Epithelial cell of esophagus (primary cell): ENCODE results near the gene CSF2RB.

Experiments
- DNase-seq: peaks from one replicate; pipeline ENCODE4 v3.0.0; 2010; ENCODE audit warnings: low read depth
- H3K4me3 ChIP-seq: 2 replicates; pipeline ENCODE4 v1.5.1; 2011; ENCODE audit warnings: mild to moderate bottlenecking, low read length, control low read depth
- CTCF ChIP-seq: IDR thresholded peaks from 2 replicates; pipeline ENCODE4 v1.5.1; 2011; ENCODE audit warnings: low read depth, mild to moderate bottlenecking, low read length, control low read depth, inconsistent platforms; ENCODE audit not compliant: insufficient read depth; ENCODE audit errors: missing control alignments

Gene CSF2RB

GRCh38 chr22:36898690-36899089, 14.7 kb upstream of the CSF2RB start:
- DNase-seq = no peak
- TF ChIP-seq CTCF = no peak
- H3K4me3 ChIP-seq = no peak overlapping the region

GRCh38 chr22:36899498-36899897, 13.9 kb upstream of the CSF2RB start:
- no peak for DNase-seq
- H3K4me3 ChIP-seq = no peak overlapping the region
- TF ChIP-seq CTCF = no peak

GRCh38 chr22:36900225-36900624, 13.2 kb upstream of the CSF2RB start:
- DNase-seq = no peak
- H3K4me3 ChIP-seq = no peak overlapping the region
- TF ChIP-seq CTCF = no peak

- H3K4me3 ChIP-seq = no peak overlapping the region
- no peak for TF ChIP-seq CTCF
- DNase-seq = no peak
These were observed 12.5 kb upstream of the CSF2RB start for GRCh38 chr22:36900880-36901279.

GRCh38 chr22:36901411-36902142, 11.9 kb upstream of the CSF2RB start:
- no peak for DNase-seq
- H3K4me3 ChIP-seq = no peak overlapping the region
- TF ChIP-seq CTCF = no peak

GRCh38 chr22:36902143-36902926, 11.1 kb upstream of the CSF2RB start:
- no peak for DNase-seq
- no peak overlapping the region for H3K4me3 ChIP-seq
- TF ChIP-seq CTCF = no peak
